RWPE2 (cell line): ENCODE measurements around the gene MEIKIN.

ENCODE experiments used
- ATAC-seq: fragments of 200-7000 bp; cut with Tn5 transposase; 3 replicates; pipeline ENCODE4 v1.9.1; 2021; ENCODE audit warnings: low read depth
- DNase-seq: peaks from one replicate; pipeline ENCODE4 v3.0.0-alpha.2; 2020; ENCODE audit warnings: low spot score
- H3K27ac ChIP-seq: fragments of 450-650 bp; 2 replicates; pipeline ENCODE4 v1.5.1; 2017; ENCODE audit warnings: mild to moderate bottlenecking; ENCODE audit not compliant: poor library complexity, severe bottlenecking
- H3K27me3 ChIP-seq: fragments of 250-450 bp; sonication (Bioruptor Pico); 2 replicates; pipeline ENCODE4 v1.5.1; 2021; ENCODE audit warnings: mild to moderate bottlenecking, moderate library complexity; ENCODE audit not compliant: insufficient read depth, poor library complexity, severe bottlenecking
- H3K36me3 ChIP-seq: fragments of 250-450 bp; sonication (Bioruptor Pico); 2 replicates; pipeline ENCODE4 v1.5.1; 2020; ENCODE audit warnings: low read depth, mild to moderate bottlenecking, moderate library complexity
- H3K4me1 ChIP-seq: fragments of 250-450 bp; sonication (Bioruptor Pico); 2 replicates; pipeline ENCODE4 v1.5.1; 2021; ENCODE audit warnings: mild to moderate bottlenecking, moderate library complexity; ENCODE audit not compliant: insufficient read depth, poor library complexity, severe bottlenecking
- H3K4me3 ChIP-seq: fragments of 250-450 bp; sonication (Bioruptor Pico); 2 replicates; pipeline ENCODE4 v1.5.1; 2021; ENCODE audit warnings: mild to moderate bottlenecking, moderate library complexity; ENCODE audit not compliant: severe bottlenecking
- H3K9me3 ChIP-seq: fragments of 250-450 bp; sonication (Bioruptor Pico); 2 replicates; pipeline ENCODE4 v1.5.1; 2021; ENCODE audit warnings: mild to moderate bottlenecking, moderate library complexity; ENCODE audit not compliant: severe bottlenecking
- CTCF ChIP-seq: fragments of 450-650 bp; IDR thresholded peaks from one replicate; pipeline ENCODE4 v1.5.1; 2017; ENCODE audit warnings: mild to moderate bottlenecking, moderate library complexity; ENCODE audit not compliant: poor library complexity, severe bottlenecking

The MEIKIN gene

GRCh38 chr5:131980696-131981095 is 35.2 kb upstream of the MEIKIN start:
- Histone ChIP-seq H3K27ac (no peak overlapping the region), H3K9me3 (no peaks in the 10 kb centered on the region), H3K4me3 (no peak overlapping the region), H3K4me1 (no peaks in the 10 kb centered on the region), H3K27me3 (no peaks in the 10 kb centered on the region), H3K36me3 (no peaks in the 10 kb centered on the region)
- ATAC-seq, result no peak
- no peak for TF ChIP-seq CTCF
- no peak for DNase-seq

DNA sequence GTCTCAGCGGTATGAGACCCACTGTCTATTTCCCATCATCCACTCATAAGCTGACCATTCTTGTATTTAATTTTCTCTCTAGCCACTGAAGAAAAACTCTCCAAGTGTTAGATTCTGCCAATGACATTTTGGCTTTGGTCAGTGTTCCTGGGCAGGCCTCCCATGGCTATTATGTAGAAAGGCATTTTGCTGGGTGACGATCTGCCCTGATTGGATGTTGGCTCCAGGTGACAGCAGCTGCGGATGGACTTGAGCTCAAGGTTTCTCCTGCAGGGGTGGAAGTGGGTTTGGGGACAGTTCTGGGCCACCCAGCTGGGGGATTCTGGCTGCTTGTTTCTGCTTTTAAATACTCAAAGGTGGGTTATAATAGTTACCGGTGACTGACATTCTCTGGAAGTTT is 34.4 kb upstream of the MEIKIN start:
- no peak for DNase-seq
- Histone ChIP-seq H3K9me3 (no peaks in the 10 kb centered on the region), H3K27ac (no peak overlapping the region), H3K27me3 (no peaks in the 10 kb centered on the region), H3K36me3 (no peaks in the 10 kb centered on the region), H3K4me3 (no peak overlapping the region), H3K4me1 (no peaks in the 10 kb centered on the region)
- no peak for TF ChIP-seq CTCF
- no peak for ATAC-seq

- TF ChIP-seq CTCF, result no peak
- H3K36me3 ChIP-seq, result no peaks in the 10 kb centered on the region
- ATAC-seq, result no peak
- no peaks in the 10 kb centered on the region for H3K27me3 ChIP-seq
- H3K4me1 ChIP-seq, result no peaks in the 10 kb centered on the region
- no peaks in the 10 kb centered on the region for H3K9me3 ChIP-seq
- no peak overlapping the region for H3K27ac ChIP-seq
- DNase-seq, result no peak
- H3K4me3 ChIP-seq, result no peak overlapping the region
Measured at GRCh38 chr5:131977212-131977604, 31.7 kb upstream of the MEIKIN start.

DNA sequence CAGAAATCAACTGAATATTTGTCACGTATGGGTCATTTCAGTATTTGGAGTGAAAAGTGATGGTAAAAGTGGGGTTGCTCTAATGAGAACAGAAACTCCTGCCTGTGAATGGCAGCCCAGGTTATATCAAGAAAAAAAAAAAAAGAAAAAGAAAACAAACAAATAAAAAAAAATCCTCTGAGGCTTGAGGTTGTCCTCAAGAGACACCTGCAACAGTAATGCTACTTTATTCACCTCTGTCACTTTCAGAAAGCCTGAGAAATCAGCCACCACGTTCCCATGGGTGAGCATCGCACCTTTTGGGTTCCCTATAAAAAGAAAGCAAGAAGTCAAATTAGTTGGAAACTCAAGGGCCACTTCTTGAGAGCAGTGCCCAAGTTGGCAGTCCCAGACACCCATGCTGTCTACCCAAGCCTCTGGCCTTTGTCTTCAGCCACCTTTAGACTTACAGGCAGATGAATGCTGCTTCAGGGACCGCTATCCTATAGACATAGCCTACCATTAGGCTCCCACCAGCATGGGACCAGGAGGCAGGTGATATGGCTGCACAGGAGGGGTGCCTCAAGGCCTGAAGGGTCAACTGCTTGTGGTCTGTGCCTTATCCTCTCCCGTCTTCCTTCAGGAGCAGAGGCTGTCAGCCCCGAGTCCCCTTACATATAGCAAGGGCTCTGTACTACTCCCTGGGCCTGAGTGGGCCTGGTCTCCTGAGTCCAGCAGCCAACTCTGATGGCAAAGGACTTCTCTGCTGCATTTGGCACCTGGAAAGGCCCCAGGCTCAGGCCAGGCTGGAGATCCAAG is 31.1 kb upstream of the MEIKIN start:
- Histone ChIP-seq H3K9me3 (no peaks in the 10 kb centered on the region), H3K4me3 (no peak overlapping the region), H3K4me1 (no peaks in the 10 kb centered on the region), H3K36me3 (no peaks in the 10 kb centered on the region), H3K27me3 (no peaks in the 10 kb centered on the region), H3K27ac (no peak overlapping the region)
- no peak for TF ChIP-seq CTCF
- DNase-seq (no peak), ATAC-seq (no peak)
